Peyer's patch (tissue), 4 donors: ENCODE results near the gene PYGL. TPM values are rescaled to one million over a fixed set of nuclear protein-coding genes. Genes with fewer than 3 reads are reported as not detected.
"Not testable (repeated sequence)": the region's sequence is repeated elsewhere in the genome, so short reads cannot be mapped to it uniquely, and the experiment has no call there.

Experiments
- DNase-seq, 3 donors: peaks; one replicate each; pipeline ENCODE4 v3.0.0-alpha.2; 2017 to 2019
- H3K27ac ChIP-seq, 4 donors: fragments of 200-600 bp; sonication (generic); one replicate each; pipeline ENCODE4 v1.5.1; 2016 to 2019
- H3K27me3 ChIP-seq, 2 donors: fragments of 200-600 bp; sonication (generic); one replicate each; pipeline ENCODE4 v1.5.1; 2019
- H3K36me3 ChIP-seq, 3 donors: fragments of 200-600 bp; sonication (generic); one replicate each; pipeline ENCODE4 v1.5.1; 2016 to 2019
- H3K4me1 ChIP-seq, 4 donors: fragments of 200-600 bp; sonication (generic); one replicate each; pipeline ENCODE4 v1.5.1; 2016 to 2019
- H3K4me3 ChIP-seq, 4 donors: fragments of 200-600 bp; sonication (generic); 1 replicate in 3 of 4; 2 replicates in 1 of 4; pipeline ENCODE4 v1.5.1; 2016 to 2019; ENCODE audit warnings: mild to moderate bottlenecking in 1 of 4
- H3K9me3 ChIP-seq, 4 donors: fragments of 200-600 bp; sonication (generic); one replicate each; pipeline ENCODE4 v1.5.1; 2016 to 2019; ENCODE audit warnings: mild to moderate bottlenecking in 1 of 4
- CTCF ChIP-seq, 6 experiments: fragments of 450-650 bp in 4 of 6; fragments of 200-600 bp in 2 of 6; sonication (generic) in 1 of 6; IDR thresholded peaks; one replicate each; pipeline ENCODE4 v1.5.1; 2017 to 2019; ENCODE audit warnings: antibody characterized with exemption in 6 of 6, mild to moderate bottlenecking in 3 of 6, moderate library complexity in 1 of 6
- POLR2A ChIP-seq, 2 donors: fragments of 450-650 bp; IDR thresholded peaks; one replicate each; pipeline ENCODE4 v1.5.1; 2017; ENCODE audit warnings: antibody characterized with exemption in 2 of 2, mild to moderate bottlenecking in 2 of 2, moderate library complexity in 2 of 2
- total RNA-seq, 4 donors: library from RNA; depleted of rRNA; stranded (reverse); fragments of >200 nt; gene quantifications; one replicate each; pipeline ENCODE4 v1.1.0, GENCODE V29; 2016

Gene PYGL
- total RNA-seq, 4 donors from 2014 or later = 1.8 to 42.1 (median 4.1) TPM

DNA sequence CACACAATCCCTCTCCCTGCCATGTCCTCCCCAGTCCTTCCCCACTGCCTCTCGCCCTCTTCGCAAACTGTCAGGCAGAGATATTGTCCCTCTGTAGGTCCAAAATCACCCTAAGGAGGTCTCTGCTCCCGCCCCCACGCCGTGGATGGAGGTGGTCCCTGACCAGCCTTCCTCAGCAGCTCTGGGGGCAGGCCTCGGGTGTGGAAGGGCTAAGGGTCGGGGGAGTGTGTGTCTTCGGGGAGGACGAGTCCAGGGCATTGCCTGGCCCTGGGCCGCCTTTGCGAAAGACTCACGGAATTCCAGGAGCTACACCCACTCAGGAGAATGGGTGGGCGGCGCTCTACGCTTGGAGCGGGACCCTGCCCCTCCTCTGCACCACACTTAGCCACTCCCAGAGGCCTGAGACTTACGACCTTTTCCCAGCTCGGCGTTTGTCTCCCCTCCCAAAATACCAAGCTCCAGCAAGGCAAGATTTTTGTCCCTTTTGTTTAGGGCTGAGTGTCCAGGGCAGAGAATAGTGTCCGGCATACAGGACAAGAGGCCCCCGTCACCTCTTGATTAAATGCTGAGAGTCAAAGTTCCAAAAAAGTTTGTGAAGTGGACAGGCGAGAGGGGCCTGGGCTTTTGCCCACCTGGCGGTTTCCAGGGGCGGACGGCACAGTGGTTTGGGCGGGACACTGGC, 881 bp downstream of the PYGL start:
- peak overlapping the region; percentile 54 to 67 (median 66) for H3K4me3 ChIP-seq
- no peaks in the 10 kb centered on the region for H3K27me3 ChIP-seq
- DNase-seq = peak; percentile 18 to 59 (median 53)
- no peaks in the 10 kb centered on the region for H3K9me3 ChIP-seq
- H3K36me3 ChIP-seq = no peaks in the 10 kb centered on the region
- peak overlapping the region; percentile 47 to 73 (median 64) for H3K27ac ChIP-seq
- TF ChIP-seq CTCF (IDR thresholded peaks at IDR 0.05) (no peak), POLR2A (IDR thresholded peaks at IDR 0.05) (no peak)
- H3K4me1 ChIP-seq = peaks cover 0 to 13% (median 4%) of the 10 kb centered on the region in 4 donors

DNA sequence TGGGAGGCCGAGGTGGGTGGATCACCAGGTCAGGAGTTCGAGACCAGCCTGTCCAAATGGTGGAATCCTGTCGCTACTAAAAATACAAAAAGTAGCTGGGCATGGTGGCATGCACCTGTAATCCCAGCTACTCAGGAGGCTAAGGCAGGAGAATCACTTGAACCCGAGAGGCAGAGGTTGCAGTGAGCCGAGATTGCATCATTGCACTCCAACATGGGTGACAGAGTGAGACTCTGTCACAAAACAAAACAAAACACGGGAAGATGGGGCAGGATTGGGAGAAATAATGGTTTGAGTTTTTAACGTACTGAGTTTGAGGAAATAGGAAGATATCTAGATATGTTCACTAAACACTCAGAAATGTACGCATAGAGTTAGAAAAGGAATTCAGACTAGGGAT, 2.6 kb downstream of the PYGL start:
- H3K9me3 ChIP-seq, H3K36me3 ChIP-seq, H3K4me3 ChIP-seq, H3K27ac ChIP-seq, H3K27me3 ChIP-seq, DNase-seq: not testable (repeated sequence)
- H3K4me1 ChIP-seq = peaks cover 0 to 13% (median 4%) of the 10 kb centered on the region in 4 donors

DNA sequence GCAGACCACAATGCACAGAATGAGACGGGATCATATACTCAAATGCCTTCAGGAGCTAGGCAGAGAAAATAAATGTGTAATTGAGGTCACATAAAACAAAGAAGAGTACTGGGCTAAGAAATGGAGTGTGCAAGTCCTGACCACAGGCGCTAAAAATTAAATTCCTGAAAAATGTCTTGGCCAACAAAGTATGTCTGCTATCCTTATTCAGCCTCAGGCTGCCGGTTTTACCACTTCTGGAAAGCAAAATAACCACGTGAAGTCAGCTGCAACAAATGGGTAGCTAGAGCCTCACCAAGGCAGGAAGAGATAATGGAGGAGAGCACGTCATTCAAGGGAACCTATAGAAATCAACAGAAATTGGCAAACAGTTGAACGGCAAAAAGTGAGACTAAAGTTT, 3.1 kb downstream of the PYGL start:
- H3K36me3 ChIP-seq = no peaks in the 10 kb centered on the region
- no peaks in the 10 kb centered on the region for H3K9me3 ChIP-seq
- DNase-seq = no peak
- no peak overlapping the region for H3K4me3 ChIP-seq
- H3K4me1 ChIP-seq = peaks cover 0 to 13% (median 4%) of the 10 kb centered on the region in 4 donors
- H3K27me3 ChIP-seq = no peaks in the 10 kb centered on the region
- no peak for TF ChIP-seq POLR2A (IDR thresholded peaks at IDR 0.05)
- no peak for TF ChIP-seq CTCF (IDR thresholded peaks at IDR 0.05)
- no peak overlapping the region for H3K27ac ChIP-seq

DNA sequence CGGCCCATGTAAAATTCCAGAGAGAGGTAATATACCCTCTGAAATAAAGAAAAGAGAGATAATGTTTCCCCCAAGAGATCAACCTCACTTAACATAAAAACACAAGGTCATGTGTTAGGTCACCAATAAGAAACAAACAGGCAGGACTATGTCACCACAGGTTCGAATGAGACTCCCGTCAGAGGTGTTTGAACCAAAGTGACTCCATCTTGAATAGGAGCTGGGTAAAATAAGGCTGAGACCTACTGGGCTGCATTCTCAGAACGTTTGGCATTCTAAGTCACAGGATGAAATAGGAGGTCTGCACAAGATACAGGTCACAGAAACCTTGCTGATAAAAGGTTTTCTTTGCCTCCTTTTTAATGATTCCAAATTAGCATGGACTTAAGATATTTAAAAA, 6.5 kb downstream of the PYGL start:
- H3K4me3 ChIP-seq = no peak overlapping the region
- no peak for DNase-seq
- no peaks in the 10 kb centered on the region for H3K36me3 ChIP-seq
- no peaks in the 10 kb centered on the region for H3K4me1 ChIP-seq
- no peak overlapping the region for H3K27ac ChIP-seq
- TF ChIP-seq POLR2A (IDR thresholded peaks at IDR 0.05) = no peak
- TF ChIP-seq CTCF (IDR thresholded peaks at IDR 0.05) = no peak
- no peaks in the 10 kb centered on the region for H3K9me3 ChIP-seq
- no peaks in the 10 kb centered on the region for H3K27me3 ChIP-seq

- TF ChIP-seq POLR2A (IDR thresholded peaks at IDR 0.05) (no peak), CTCF (IDR thresholded peaks at IDR 0.05) (no peak)
- Histone ChIP-seq H3K4me1 (no peaks in the 10 kb centered on the region), H3K36me3 (no peaks in the 10 kb centered on the region), H3K27me3 (no peaks in the 10 kb centered on the region), H3K27ac (no peak overlapping the region), H3K9me3 (no peaks in the 10 kb centered on the region), H3K4me3 (no peak overlapping the region)
- DNase-seq = no peak
Measured at GRCh38 chr14:50937325-50937724, 7.0 kb downstream of the PYGL start.

DNA sequence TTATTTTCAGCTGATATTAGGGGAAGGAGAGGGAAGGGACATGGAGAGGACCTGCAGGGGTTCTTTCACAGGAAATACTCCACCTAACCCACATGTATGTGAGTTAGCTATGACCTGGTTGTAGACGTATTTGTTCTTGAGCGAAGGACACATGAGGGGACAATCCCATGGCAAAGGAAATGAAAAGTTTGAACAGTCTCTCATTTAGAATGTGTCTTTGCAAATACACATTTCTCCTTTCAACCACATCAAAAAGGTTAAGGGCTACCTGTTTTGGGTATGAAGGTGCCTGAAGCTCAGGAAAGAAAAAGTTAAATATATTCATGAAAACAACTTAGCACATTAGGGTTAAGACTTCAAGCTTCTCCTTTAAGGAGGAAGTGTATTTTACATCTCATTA, 7.4 kb downstream of the PYGL start:
- Histone ChIP-seq H3K9me3 (no peaks in the 10 kb centered on the region), H3K27me3 (no peaks in the 10 kb centered on the region), H3K36me3 (no peaks in the 10 kb centered on the region), H3K27ac (no peak overlapping the region), H3K4me1 (no peaks in the 10 kb centered on the region), H3K4me3 (no peak overlapping the region)
- TF ChIP-seq POLR2A (IDR thresholded peaks at IDR 0.05) (no peak), CTCF (IDR thresholded peaks at IDR 0.05) (no peak)
- DNase-seq = no peak
